Right hindlimb (tissue), 1 donor: ENCODE results near the gene EVPL.

Experiments
- DNase-seq: peaks from one replicate; pipeline ENCODE4 v3.0.0-alpha.2; 2018

The EVPL gene

GRCh38 chr17:75959051-75959838, 67.9 kb downstream of the EVPL start:
- DNase-seq: no peak
